Measurements from ENCODE around the gene TMEM205.
"Not testable (repeated sequence)": the region's sequence is repeated elsewhere in the genome, so short reads cannot be mapped to it uniquely, and the experiment has no call there.

Gene TMEM205

GRCh38 chr19:11338569-11339253 lies 7.4 kb downstream of the TMEM205 start:
- DNase-seq = no peak

DNA sequence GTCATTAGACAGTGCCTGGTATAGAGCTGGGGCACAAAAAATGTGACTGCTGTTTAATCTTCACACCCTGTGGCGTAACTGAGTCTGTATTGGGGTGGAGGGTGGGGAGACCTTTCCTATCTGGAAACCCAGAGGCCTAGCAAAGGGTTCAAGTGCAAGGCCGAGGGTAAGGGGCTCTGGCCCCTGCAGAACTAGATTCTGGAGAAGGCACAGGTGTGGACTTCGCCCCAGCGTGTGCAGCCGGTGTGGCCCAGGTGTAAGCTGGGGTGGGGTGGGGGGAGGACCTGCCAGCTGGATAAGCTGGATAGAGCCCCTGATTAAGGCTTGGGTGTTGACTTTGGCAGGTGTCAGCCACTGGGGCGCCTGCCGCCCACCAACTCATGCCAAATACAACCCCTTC lies 7.9 kb downstream of the TMEM205 start:
- no peak for DNase-seq

GRCh38 chr19:11337080-11337479 lies 9.0 kb downstream of the TMEM205 start:
- no peak for DNase-seq

- no peak for DNase-seq
Observed at GRCh38 chr19:11335449-11336146, 10.5 kb downstream of the TMEM205 start.

GRCh38 chr19:11333838-11334237 lies 12.2 kb downstream of the TMEM205 start:
- not testable (repeated sequence) for DNase-seq

- no peak for DNase-seq
Observed at GRCh38 chr19:11332822-11333221, 13.2 kb downstream of the TMEM205 start.

GRCh38 chr19:11331502-11331901 lies 14.6 kb downstream of the TMEM205 start:
- DNase-seq = no peak

DNA sequence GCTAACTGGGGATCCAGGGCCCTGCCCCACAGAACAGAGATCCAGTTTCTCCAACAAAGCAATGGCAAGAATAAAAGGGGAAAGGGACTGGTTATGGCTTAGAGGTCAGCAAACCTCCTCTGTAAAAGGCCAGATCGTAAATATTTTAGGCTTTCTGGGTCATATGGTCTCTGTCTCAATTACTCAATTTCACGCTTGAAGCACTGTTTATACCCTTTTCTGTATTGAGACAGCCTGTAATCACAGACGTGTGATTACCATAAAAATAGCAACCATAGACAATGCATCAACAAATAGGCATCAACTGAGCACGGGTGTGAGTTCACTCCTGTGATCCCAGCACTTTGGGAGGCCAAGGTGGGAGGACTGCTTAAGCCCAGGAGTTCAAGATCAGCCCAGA lies 15.9 kb downstream of the TMEM205 start:
- no peak for DNase-seq

- no peak for DNase-seq
Observed at GRCh38 chr19:11325544-11325943, 20.5 kb downstream of the TMEM205 start.

DNA sequence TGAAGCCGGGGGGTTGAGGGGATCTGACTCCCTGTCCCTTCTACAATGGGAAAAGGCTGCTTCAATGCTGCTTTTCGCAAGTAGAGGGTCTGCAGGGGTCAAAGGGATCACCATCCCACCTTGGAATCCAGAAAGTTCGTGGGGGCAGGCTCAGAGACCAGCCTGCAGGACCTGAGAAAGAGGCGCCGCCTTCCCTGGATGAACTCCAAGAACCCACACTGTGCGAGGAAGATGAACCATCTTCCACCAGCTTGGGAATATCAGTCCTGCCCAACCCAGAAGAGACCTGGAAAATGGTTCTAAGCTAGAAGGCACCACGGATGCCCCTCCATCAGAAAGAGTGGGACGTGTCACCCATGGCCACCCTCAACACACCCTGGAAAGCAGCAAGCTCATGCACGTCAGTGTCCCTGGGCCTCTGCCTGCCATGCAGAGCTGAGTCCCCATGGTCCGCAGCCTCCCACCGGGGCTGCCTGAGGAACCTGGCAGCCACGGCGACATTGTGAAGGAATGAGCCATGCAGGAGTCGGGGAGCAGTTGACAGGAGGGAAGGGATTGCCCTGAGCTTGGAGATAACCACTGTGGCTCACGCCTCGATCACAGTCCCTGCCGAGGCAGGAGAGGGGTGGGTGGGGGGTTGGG lies 21.2 kb downstream of the TMEM205 start:
- DNase-seq = no peak

GRCh38 chr19:11324079-11324661 lies 21.9 kb downstream of the TMEM205 start:
- peak; percentile 48 for DNase-seq

DNA sequence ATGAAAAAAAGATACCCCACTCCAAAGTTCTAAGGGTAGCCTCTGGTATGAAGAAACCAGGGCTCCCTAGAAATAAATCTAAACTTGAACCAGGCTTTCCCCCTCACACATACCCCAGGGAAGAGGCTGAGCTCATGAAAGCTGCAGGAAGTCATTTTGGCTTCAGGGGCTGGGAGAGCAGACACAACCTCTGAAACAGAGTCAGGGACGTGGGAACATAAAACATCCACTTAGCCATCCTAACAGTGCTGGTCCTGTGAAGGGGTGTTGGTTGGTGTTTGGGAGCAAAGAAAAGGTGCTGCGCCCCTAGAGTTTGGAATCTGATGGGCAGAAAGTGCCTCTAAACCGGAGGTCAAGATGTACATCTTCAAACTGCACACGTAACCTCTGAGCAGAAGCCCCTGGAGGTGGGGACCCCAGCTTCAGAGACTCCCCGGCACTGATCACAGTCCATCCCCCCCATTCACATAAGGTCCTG lies 22.4 kb downstream of the TMEM205 start:
- DNase-seq = no peak

DNA sequence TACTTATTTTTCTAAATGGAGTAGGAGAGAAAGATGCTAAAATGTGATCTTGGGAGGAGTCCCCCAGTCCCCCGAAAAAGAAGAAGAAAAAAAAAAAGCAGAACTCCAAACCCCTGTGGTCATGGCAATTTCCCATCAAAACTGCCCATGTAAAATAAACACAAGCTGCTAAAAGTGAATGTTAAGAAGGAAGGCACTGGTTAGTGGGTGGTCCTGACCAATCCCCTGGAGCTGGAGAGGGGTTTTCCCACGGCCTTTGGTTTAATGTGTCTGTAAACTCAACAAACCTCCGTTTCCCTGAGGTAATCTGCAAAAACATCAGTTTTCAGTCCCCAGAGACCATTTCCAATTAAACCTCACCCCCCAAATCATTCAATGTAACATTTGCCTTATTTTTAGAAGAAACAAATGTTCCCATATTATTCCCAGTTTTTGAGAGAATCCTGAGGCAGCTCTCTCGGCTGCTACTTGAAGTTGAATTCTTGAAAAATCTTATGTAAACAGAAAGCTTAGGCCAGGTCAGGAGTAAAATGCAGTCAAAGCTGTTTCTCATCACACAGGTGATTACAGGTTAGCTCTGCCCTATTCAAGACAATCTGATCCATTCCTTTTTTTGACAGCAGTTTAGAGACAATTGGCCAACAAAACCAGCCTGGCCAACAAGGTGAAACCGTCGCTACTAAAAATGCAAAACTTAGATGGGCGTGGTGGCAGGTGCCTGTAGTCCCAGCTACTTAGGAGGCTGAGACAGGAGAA lies 23.6 kb downstream of the TMEM205 start:
- DNase-seq = no peak

GRCh38 chr19:11321191-11322126 lies 24.6 kb downstream of the TMEM205 start:
- DNase-seq = no peak

- DNase-seq = not testable (repeated sequence)
Observed at GRCh38 chr19:11320278-11320995, 25.6 kb downstream of the TMEM205 start.

GRCh38 chr19:11306337-11306736 lies 39.7 kb downstream of the TMEM205 start:
- no peak for DNase-seq

- DNase-seq = no peak
Observed at GRCh38 chr19:11304936-11305335, 41.1 kb downstream of the TMEM205 start.

DNA sequence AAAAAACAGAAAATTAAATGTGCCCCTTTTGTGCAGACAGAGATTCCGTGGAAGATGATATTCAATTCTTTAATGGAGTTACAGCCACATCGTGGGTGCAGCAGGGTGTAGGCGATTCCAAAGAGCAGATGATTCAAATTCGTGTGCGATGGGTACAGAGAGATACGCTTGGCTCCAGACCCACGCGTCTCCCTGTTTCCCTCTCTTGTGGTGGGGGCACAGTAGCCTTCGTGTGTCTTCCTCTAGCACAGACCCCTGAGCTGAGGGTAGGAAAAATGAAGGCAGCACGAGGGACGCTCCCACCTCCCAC lies 45.3 kb downstream of the TMEM205 start:
- DNase-seq = no peak

- no peak for DNase-seq
Observed at GRCh38 chr19:11299946-11300810, 45.9 kb downstream of the TMEM205 start.

DNA sequence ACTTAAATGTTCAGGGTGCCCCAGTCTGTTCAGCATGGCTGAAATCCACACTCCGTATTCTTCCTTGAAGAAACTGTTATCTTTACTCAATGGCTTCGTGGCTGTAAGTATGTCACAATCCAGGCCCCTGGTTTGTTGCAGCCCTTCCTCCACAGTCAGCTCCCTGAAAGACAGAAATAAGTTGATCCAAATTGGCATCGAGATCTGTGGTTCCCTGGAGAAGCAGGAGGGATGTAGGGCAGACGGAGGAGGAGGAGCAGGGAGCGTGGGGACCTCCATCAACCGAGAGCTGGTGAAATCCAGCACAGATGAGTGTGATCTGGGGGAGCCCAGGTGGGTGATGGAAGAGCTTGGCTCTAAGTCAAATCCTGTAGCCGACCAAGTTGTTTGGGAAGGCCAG lies 49.8 kb downstream of the TMEM205 start:
- no peak for DNase-seq
